GM23338 (cell line): ENCODE measurements around the gene GBE1. TPM values are rescaled to one million over a fixed set of nuclear protein-coding genes. Genes with fewer than 3 reads are reported as not detected.

Source experiments
- ATAC-seq: fragments of 200-7000 bp; cut with Tn5 transposase; 3 replicates; pipeline ENCODE4 v1.9.1; 2020
- DNase-seq: peaks from one replicate; pipeline ENCODE4 v3.0.0-alpha.2; 2015; ENCODE audit warnings: low spot score
- H2AFZ ChIP-seq: fragments of 200-600 bp; sonication (generic); 2 replicates; pipeline ENCODE4 v1.8.0; 2016; ENCODE audit warnings: antibody characterized with exemption, mild to moderate bottlenecking, moderate library complexity
- H3F3A ChIP-seq: fragments of 200-600 bp; sonication (generic); replicated peaks from 2 replicates; pipeline ENCODE4 v1.8.0; 2017; ENCODE audit warnings: antibody characterized with exemption, mixed run types, low read depth
- H3K27ac ChIP-seq: fragments of 200-600 bp; sonication (generic); 2 replicates; pipeline ENCODE4 v1.6.1; 2016; ENCODE audit warnings: low read depth
- H3K27me3 ChIP-seq: fragments of 200-600 bp; sonication (generic); 2 replicates; pipeline ENCODE4 v1.8.0; 2016; ENCODE audit warnings: mild to moderate bottlenecking, mixed run types, moderate library complexity; ENCODE audit not compliant: insufficient read depth
- H3K36me3 ChIP-seq: fragments of 200-600 bp; sonication (generic); 2 replicates; pipeline ENCODE4 v1.8.0; 2016; ENCODE audit warnings: mild to moderate bottlenecking; ENCODE audit not compliant: insufficient read depth
- H3K4me1 ChIP-seq: fragments of 200-600 bp; sonication (generic); 2 replicates; pipeline ENCODE4 v1.8.0; 2016; ENCODE audit warnings: mild to moderate bottlenecking, moderate library complexity; ENCODE audit not compliant: insufficient read depth
- H3K4me2 ChIP-seq: fragments of 200-600 bp; sonication (generic); 2 replicates; pipeline ENCODE4 v1.7.1; 2017; ENCODE audit warnings: mixed run types
- H3K4me3 ChIP-seq: fragments of 200-600 bp; sonication (generic); 2 replicates; pipeline ENCODE4 v1.6.1; 2016; ENCODE audit warnings: mixed run types
- H3K79me2 ChIP-seq: fragments of 200-600 bp; sonication (generic); replicated peaks from 2 replicates; pipeline ENCODE4 v1.8.0; 2017; ENCODE audit warnings: mild to moderate bottlenecking; ENCODE audit not compliant: insufficient read depth
- H3K9me2 ChIP-seq: fragments of 200-600 bp; sonication (generic); 2 replicates; pipeline ENCODE4 v1.8.0; 2017; ENCODE audit not compliant: insufficient read depth
- H4K20me1 ChIP-seq: fragments of 200-600 bp; sonication (generic); replicated peaks from 2 replicates; pipeline ENCODE4 v1.8.0; 2017; ENCODE audit warnings: mild to moderate bottlenecking; ENCODE audit not compliant: insufficient read depth
- H3K27ac Mint-ChIP-seq: 2 replicates; pipeline ENCODE4 v1.8.0; 2020; ENCODE audit warnings: inconsistent platforms, mild to moderate bottlenecking, moderate library complexity, mixed read lengths
- H3K27me3 Mint-ChIP-seq: 3 replicates; pipeline ENCODE4 v1.8.0; 2022; ENCODE audit warnings: low read depth, mild to moderate bottlenecking, moderate library complexity, mixed read lengths, inconsistent platforms; ENCODE audit not compliant: insufficient read depth, poor library complexity
- H3K36me3 Mint-ChIP-seq: 3 replicates; pipeline ENCODE4 v1.8.0; 2021; ENCODE audit warnings: low read depth, mild to moderate bottlenecking, inconsistent platforms, moderate library complexity, mixed read lengths
- H3K4me1 Mint-ChIP-seq: 3 replicates; pipeline ENCODE4 v1.8.0; 2020; ENCODE audit warnings: mild to moderate bottlenecking, inconsistent platforms, mixed read lengths
- H3K4me3 Mint-ChIP-seq: 3 replicates; pipeline ENCODE4 v1.8.0; 2021; ENCODE audit warnings: moderate library complexity, mild to moderate bottlenecking, inconsistent platforms, mixed read lengths
- H3K9me3 Mint-ChIP-seq: 3 replicates; pipeline ENCODE4 v1.8.0; 2020; ENCODE audit warnings: moderate library complexity, mild to moderate bottlenecking, inconsistent platforms, mixed read lengths
- CREB1 ChIP-seq: fragments of 250-450 bp; sonication (Bioruptor Pico); IDR thresholded peaks from 2 replicates; pipeline ENCODE4 v1.5.0; 2020; ENCODE audit warnings: low read depth, mild to moderate bottlenecking, moderate library complexity
- CTCF ChIP-seq, 2 experiments: fragments of 200-600 bp in 1 of 2; sonication (generic) in 1 of 2; conservative IDR thresholded peaks; 2 replicates each; pipeline versions ENCODE4 v1.5.1 to v1.6.1; 2016 to 2017; ENCODE audit warnings: antibody characterized with exemption in 2 of 2, low read depth in 2 of 2, mild to moderate bottlenecking in 2 of 2, moderate library complexity in 1 of 2
- ETS1 ChIP-seq: IDR thresholded peaks from 2 replicates; pipeline ENCODE4 v1.6.1; 2016; ENCODE audit warnings: antibody characterized with exemption
- EZH2 ChIP-seq: fragments of 200-600 bp; sonication (generic); IDR thresholded peaks from one replicate; pipeline ENCODE4 v1.8.0; 2017; ENCODE audit warnings: antibody characterized with exemption, mild to moderate bottlenecking, low read depth; ENCODE audit not compliant: unreplicated experiment
- EZH2phosphoT487 ChIP-seq: fragments of 200-600 bp; sonication (generic); IDR thresholded peaks from one replicate; pipeline ENCODE4 v1.8.1; 2018; ENCODE audit warnings: antibody characterized with exemption; ENCODE audit not compliant: unreplicated experiment
- JUNB ChIP-seq: IDR thresholded peaks from one replicate; pipeline ENCODE4 v1.6.1; 2016; ENCODE audit warnings: antibody characterized with exemption; ENCODE audit not compliant: unreplicated experiment
- NANOG ChIP-seq: IDR thresholded peaks from 2 replicates; pipeline ENCODE4 v1.6.1; 2016; ENCODE audit warnings: antibody characterized with exemption, borderline replicate concordance
- POLR2AphosphoS5 ChIP-seq: IDR thresholded peaks from 2 replicates; pipeline ENCODE4 v1.6.1; 2016; ENCODE audit warnings: antibody characterized with exemption, low read depth
- REST ChIP-seq: IDR thresholded peaks from one replicate; pipeline ENCODE4 v1.6.1; 2018; ENCODE audit warnings: antibody characterized with exemption; ENCODE audit not compliant: unreplicated experiment
- STAT1 ChIP-seq: IDR thresholded peaks from one replicate; pipeline ENCODE4 v1.6.1; 2016; ENCODE audit warnings: antibody characterized with exemption; ENCODE audit not compliant: unreplicated experiment
- ZNF114 ChIP-seq: fragments of 250-450 bp; sonication (Bioruptor Pico); IDR thresholded peaks from 2 replicates; pipeline ENCODE4 v1.5.0; 2020; ENCODE audit warnings: mild to moderate bottlenecking, moderate library complexity
- ZNF331 ChIP-seq: fragments of 250-450 bp; sonication (Bioruptor Pico); IDR thresholded peaks from 2 replicates; pipeline ENCODE4 v1.5.0; 2020; ENCODE audit warnings: low read depth, mild to moderate bottlenecking, moderate library complexity
- polyA plus RNA-seq: library from polyadenylated mRNA; unstranded; fragments of >200 nt; fragmentation: Nextera tagmentation; extraction: Ambion mirVana; gene quantifications from 2 replicates; pipeline ENCODE4 v1.2.1, GENCODE V29; 2016
- total RNA-seq: library from RNA; depleted of rRNA; stranded (reverse); fragments of >200 nt; shearing (Covaris generic); gene quantifications from 2 replicates; pipeline ENCODE4 v1.2.3, GENCODE V29; 2014
- TF ChIP-seq, protein P1 (sequence below): fragments of 250-450 bp; sonication (Bioruptor Pico); IDR thresholded peaks from 2 replicates; pipeline ENCODE4 v1.5.0; 2020; ENCODE audit warnings: mild to moderate bottlenecking, moderate library complexity

The GBE1 gene
- total and polyA plus RNA-seq, 2 experiments from 2014 or later = 6.4 to 12.2 TPM

DNA sequence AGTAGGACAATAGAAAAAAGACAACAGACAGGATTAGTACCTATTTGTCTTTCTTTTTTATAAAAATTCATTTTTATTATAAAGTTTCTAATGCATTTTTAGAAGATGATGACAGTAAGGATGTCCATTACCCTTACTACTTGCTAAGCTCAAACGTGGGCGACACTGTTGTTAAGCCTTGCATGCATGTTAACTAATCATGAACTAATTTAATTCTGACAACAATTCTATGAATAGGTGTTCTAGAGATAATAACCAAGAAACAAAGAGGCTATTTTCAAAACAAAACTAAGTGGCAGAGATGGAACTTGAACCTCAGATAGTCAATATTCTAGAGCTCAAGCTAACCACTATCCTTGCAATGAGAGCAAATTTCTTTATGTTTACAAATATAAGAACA, 247.9 kb downstream of the GBE1 start:
- Histone ChIP-seq H3F3A (no peaks in the 10 kb centered on the region), H3K79me2 (no peaks in the 10 kb centered on the region), H3K4me1 (no peaks in the 10 kb centered on the region), H3K27me3 (no peaks in the 10 kb centered on the region), H3K4me3 (no peak overlapping the region), H4K20me1 (no peaks in the 10 kb centered on the region), H3K9me2 (no peaks in the 10 kb centered on the region), H2AFZ (no peak overlapping the region), H3K27ac (no peak overlapping the region), H3K36me3 (no peaks in the 10 kb centered on the region), H3K4me2 (no peak overlapping the region)
- Mint-ChIP-seq H3K4me3 (no peak overlapping the region), H3K27me3 (no peaks in the 10 kb centered on the region), H3K4me1 (no peaks in the 10 kb centered on the region), H3K27ac (no peak overlapping the region), H3K9me3 (no peaks in the 10 kb centered on the region), H3K36me3 (no peaks in the 10 kb centered on the region)
- no peak for DNase-seq
- TF ChIP-seq ZNF331 (CRISPR knock-in tag) (no peak), REST (no peak), CREB1 (no peak), EZH2phosphoT487 (no peak), NANOG (no peak), EZH2 (no peak), JUNB (no peak), ZNF114 (no peak), ETS1 (no peak), POLR2AphosphoS5 (no peak), STAT1 (no peak), CTCF (conservative IDR thresholded peaks at IDR 0.05; ENCODE audit: low read depth in 2 of 2) (no peak)
- TF ChIP-seq, protein P1, sequence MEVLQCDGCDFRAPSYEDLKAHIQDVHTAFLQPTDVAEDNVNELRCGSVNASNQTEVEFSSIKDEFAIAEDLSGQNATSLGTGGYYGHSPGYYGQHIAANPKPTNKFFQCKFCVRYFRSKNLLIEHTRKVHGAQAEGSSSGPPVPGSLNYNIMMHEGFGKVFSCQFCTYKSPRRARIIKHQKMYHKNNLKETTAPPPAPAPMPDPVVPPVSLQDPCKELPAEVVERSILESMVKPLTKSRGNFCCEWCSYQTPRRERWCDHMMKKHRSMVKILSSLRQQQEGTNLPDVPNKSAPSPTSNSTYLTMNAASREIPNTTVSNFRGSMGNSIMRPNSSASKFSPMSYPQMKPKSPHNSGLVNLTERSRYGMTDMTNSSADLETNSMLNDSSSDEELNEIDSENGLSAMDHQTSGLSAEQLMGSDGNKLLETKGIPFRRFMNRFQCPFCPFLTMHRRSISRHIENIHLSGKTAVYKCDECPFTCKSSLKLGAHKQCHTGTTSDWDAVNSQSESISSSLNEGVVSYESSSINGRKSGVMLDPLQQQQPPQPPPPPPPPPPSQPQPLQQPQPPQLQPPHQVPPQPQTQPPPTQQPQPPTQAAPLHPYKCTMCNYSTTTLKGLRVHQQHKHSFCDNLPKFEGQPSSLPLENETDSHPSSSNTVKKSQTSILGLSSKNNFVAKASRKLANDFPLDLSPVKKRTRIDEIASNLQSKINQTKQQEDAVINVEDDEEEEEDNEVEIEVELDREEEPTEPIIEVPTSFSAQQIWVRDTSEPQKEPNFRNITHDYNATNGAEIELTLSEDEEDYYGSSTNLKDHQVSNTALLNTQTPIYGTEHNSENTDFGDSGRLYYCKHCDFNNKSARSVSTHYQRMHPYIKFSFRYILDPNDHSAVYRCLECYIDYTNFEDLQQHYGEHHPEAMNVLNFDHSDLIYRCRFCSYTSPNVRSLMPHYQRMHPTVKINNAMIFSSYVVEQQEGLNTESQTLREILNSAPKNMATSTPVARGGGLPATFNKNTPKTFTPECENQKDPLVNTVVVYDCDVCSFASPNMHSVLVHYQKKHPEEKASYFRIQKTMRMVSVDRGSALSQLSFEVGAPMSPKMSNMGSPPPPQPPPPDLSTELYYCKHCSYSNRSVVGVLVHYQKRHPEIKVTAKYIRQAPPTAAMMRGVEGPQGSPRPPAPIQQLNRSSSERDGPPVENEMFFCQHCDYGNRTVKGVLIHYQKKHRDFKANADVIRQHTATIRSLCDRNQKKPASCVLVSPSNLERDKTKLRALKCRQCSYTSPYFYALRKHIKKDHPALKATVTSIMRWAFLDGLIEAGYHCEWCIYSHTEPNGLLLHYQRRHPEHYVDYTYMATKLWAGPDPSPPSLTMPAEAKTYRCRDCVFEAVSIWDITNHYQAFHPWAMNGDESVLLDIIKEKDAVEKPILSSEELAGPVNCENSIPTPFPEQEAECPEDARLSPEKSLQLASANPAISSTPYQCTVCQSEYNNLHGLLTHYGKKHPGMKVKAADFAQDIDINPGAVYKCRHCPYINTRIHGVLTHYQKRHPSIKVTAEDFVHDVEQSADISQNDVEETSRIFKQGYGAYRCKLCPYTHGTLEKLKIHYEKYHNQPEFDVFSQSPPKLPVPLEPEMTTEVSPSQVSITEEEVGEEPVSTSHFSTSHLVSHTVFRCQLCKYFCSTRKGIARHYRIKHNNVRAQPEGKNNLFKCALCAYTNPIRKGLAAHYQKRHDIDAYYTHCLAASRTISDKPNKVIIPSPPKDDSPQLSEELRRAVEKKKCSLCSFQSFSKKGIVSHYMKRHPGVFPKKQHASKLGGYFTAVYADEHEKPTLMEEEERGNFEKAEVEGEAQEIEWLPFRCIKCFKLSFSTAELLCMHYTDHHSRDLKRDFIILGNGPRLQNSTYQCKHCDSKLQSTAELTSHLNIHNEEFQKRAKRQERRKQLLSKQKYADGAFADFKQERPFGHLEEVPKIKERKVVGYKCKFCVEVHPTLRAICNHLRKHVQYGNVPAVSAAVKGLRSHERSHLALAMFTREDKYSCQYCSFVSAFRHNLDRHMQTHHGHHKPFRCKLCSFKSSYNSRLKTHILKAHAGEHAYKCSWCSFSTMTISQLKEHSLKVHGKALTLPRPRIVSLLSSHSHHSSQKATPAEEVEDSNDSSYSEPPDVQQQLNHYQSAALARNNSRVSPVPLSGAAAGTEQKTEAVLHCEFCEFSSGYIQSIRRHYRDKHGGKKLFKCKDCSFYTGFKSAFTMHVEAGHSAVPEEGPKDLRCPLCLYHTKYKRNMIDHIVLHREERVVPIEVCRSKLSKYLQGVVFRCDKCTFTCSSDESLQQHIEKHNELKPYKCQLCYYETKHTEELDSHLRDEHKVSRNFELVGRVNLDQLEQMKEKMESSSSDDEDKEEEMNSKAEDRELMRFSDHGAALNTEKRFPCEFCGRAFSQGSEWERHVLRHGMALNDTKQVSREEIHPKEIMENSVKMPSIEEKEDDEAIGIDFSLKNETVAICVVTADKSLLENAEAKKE (CRISPR knock-in tag) = no peak
- ATAC-seq = no peak
